ELR (cell line): ENCODE results near the gene HDAC4.

Experiments used
- DNase-seq: peaks from one replicate; pipeline ENCODE4 v3.0.0-alpha.2; 2015; ENCODE audit warnings: low read depth

HDAC4 gene

DNA sequence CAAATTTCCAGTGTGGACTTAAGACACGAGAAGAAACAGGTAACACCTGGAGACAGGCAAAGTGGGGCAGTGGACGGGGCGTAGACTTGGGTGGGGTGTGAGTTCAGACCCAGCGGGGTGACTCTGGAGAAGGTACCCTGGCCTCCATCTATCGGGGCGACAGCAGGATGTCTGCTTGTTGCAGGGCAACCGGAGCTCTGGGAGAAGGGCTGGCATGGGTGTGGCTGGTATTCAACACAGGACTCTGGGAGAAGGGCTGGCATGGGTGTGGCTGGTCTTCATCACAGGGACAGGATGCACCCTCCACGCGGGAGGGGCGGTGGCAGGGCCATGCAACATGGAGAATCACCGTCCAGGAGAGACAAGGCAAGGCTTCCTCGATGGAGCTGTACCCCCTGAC lies 198.5 kb downstream of the HDAC4 start:
- no peak for DNase-seq

DNA sequence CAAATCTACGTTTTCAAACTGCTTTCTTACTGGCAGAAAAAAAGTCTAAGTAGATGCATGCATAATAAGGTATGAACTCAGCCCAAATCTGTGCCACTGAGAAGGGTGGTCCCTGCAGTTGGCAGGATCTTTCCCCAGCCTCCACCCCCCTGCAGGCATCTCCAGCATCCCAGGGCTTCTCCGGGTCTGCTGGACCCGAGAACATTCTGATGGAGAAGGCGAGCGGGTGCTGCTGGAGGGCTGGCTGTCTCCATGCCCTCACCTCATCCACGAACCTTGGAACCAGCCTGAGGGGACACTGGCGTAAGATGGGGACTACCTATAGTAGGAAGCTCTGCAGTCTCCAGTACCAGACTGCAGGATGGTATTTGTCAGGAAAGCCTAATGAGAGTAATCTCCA lies 198.9 kb downstream of the HDAC4 start:
- DNase-seq = no peak

DNA sequence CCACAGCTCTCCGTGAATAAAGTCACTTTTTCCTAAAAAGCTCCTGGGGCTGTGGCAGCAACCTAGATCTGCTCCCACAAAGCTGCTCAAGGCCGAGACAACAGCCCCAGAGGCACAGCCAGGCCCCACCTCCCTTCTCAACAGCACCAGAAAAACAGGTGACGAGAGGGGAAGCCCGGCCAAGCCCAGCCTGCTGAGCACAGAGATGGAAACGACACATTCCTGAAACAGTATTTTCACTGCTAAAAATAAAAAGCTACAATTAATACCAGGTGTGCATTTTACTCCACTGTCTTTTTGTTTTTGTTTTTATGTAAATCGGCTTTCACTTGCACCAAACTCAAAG lies 199.3 kb downstream of the HDAC4 start:
- DNase-seq = no peak

DNA sequence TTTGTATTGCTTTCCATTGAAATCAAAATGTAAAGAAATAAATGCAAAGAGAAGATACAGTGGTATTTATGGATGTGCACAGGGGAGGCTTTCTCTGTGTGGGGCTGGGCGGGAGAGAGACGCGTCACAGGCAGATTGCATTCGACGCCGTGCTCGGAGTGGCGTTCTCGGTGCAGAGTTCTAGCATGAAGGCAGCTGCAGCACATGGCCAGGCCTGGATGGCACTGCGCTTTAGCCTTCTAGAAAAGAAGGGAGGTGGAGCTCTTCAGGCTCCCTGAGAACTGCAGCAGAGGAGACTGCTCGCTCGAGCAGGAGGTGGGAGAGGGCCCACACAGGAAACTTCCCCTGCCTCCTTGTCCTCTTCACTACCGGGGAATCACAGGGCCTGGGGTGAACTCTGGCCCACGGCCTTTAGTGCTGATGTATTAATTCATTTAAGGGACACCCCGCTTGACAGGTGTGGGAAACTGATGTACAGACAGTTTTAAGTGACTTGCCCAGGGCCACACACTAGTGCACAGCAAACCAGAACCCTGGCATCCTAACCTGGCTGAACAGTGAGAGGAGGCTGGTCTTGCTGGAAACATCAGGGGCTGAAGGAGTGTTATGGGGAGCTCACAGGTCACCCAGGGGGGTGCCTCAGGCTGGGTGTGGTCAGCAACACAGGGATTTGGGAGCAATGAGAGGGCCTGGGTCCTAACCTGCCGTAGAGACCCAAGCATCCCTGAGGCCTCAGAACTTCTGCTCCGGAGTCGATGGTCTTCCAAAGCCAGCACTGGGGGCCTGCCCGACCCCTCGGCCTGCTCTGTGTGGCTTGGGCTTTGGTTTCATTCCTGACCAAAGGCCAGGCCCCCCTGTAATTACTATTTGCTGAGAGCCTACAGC lies 199.9 kb downstream of the HDAC4 start:
- no peak for DNase-seq

DNA sequence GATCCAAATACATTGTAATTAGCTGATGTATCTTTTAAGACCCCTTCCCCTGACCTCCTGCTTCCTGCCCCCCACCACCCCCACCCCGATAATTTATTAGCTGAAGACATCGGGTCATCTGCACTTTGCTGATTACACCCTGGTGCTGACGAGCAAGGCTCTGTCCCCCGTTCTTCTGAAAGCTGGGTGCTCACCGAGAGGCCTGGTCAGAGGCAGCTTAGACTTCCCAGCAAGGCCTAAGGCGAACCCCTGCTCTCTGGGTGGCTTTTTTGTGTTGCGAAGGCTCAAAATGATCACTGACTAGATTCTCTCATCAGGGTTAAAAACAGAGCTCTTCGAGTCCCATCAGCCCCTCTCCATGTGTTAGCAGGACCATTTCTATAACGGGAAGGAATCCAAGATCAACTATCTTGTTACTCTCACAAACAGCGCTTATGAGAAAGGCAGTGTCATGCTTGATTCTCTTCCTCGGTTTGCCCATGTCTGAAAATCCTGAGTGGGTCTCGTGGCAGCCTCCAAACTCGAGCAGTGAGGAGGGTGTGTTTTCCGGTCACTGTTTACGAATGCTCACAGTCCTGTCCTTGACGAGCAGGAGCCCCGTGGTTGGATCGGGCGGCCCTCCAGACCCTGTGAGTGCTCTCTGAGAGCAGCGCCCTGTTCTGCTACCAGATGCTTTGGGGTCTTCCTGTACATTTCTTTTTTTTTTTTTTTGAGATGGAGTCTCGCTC lies 201.6 kb downstream of the HDAC4 start:
- no peak for DNase-seq

DNA sequence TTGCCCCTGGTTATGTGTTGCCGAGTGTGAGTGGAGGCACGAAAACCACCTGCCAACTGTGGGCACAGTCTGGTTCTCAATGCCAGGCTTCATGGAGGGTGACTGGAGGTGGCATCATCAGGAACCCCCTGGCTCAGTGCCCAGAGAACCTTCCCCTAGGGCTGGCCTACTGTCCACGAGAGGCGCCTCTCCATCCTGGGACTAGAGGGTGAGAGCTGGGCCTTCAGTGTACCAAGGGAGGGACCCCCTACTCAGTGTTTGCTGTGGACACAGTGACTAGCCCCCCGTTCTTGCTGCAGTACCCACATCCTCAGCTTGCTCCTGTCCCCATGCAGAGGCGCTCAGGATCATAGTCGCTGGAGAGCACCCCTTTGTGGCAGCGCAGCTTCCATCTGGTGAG lies 202.6 kb downstream of the HDAC4 start:
- no peak for DNase-seq

DNA sequence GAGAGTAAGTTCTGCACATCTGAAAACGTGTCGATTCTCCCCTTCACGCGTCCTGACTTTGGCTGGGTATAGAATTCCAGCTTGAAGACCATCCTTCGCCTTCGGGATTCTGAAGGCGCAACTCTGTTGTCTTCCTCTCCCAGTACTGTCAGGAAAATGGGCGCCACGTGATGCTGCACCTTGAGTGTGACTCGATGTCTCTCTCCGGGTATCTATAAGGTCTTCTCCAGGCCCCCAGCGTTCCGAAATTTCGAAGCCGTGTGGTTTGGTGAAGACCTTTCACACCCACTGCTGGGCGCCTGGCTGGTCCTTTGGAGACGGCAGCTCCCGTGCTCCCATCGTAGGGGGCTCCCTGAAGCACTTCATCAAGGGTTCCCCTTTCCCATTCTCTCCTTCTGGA lies 203.7 kb downstream of the HDAC4 start:
- DNase-seq = no peak

DNA sequence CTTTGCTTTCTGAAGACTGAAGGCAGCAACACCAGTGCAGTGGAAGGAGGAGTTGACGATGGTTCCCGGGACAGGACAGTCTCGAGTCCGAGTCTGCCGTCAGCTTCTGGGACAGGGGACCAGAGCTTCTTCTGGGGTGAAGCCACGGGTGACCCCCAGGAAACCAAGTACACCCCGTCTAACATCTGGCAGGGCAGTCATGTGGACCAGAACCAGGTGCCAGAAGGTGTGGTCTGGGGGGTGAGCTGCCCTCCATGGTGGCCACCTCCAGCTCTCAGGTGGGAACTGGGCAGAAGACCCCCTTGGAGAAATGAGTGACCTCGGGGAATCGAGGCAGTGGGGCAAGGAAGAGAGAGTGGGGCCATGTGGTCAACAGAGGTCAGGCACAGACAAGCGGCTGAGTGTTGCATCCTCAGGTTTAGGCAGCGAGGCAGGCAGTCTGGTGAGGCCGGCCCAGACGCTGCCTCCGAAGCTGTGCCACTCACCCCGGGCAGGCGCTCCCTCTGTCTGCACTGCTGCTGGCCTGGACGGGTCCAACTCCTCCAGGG lies 204.3 kb downstream of the HDAC4 start:
- no peak for DNase-seq

DNA sequence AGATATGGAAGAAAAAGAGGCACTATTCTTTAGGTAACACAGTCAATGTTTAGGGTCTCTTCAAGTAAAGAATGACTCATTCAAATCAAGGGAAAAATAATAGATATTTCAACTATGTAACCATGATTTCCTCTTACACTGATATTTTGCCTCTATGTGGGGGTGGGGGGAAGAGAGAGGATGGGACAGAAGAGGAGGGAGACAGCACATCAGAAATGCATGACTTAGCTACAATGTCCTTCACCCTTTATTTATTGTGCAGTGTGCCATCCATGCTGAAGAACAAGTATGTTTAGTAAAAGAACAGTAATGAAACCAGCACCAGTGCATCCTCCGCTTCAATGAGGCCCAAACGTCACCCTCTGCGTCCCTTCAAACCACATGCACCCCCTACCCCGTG lies 204.8 kb downstream of the HDAC4 start:
- DNase-seq = no peak

DNA sequence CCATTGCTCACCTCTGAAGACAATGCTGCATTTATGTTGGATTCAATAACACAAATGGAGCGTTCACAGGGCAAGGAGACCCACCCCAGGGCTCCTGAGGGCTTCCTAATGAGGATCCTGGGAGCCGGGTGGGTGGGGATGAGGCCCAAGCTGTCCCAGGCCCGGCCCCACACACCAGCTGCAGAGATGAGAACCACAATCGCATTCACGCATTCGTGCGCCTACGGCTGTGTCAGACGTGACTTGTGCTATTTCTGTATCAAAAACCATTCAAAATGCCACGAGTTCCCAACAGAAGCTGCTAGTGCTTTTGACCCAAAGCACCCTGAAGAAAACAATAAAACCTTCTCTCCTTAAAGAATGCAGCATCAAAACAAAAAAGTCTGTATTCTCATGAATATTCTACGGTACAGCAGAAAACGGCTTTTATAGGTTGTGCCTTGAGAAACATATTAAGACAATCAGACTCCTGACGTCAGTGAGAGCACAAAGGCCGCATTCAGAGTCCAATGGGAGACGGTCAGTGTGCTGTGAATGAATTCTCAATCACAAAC lies 205.4 kb downstream of the HDAC4 start:
- DNase-seq = no peak

DNA sequence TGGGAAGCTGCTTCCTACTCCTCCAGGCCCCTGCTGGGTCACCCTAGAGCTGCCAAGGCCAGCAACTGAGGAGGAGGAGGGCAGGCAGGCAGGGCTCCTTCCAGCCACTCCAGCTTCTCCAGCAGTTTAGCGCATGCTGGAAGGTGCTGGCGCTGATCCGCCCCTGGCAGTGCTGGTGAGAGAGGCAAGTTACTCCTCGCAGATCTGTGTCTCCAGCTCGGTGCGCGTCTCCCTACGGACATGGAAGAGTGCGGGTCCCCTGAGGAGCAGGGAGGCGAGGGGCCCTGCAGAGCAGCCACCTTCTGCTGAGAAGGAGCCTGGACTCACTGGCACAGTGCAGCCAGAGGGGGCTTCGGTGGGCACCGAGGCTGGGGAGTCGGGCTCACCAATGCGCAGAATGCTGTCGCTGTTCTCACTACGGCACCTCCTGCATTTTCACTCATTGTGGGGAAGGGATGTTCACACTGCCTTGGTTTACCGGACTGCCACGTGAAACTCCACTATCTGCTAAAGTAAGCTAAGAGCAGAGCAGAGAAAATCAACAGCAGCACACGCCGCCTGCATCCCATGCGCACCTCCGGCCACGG lies 206.0 kb downstream of the HDAC4 start:
- no peak for DNase-seq

DNA sequence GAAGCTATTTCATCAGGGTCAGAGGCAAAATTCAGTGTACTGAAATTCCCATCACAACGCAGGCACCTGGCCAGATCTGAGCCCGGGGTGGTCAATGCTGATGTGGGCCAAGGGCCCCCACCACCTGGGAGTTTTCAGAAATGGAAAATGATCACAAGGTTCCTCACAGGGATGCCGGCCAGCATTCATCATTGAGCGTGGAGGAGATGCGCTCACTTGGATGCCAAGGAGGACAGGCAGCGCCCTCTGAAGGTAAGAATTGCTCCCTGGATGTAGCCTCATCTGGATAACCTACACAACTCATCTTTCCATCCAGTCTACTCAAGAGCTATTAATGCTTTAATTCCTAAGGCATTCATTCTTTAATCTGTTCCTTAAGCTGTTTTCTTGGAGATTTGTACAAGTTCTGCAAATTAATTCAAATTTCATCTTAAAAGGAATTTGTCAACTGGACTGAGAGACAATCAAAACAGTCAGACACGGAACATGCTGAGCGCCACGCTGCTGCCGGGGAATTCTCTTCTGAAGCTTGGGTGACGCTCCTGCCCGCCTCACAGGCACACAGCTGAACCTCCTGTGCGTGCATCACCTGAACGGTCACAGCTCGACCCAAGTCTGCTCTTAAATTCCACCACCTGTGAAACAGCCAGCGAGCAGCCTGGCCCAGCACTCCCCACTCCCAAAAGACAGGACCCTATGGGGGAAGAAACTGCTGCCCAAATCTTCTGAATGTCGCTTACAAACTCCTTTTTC lies 206.7 kb downstream of the HDAC4 start:
- peak; percentile 4 for DNase-seq

DNA sequence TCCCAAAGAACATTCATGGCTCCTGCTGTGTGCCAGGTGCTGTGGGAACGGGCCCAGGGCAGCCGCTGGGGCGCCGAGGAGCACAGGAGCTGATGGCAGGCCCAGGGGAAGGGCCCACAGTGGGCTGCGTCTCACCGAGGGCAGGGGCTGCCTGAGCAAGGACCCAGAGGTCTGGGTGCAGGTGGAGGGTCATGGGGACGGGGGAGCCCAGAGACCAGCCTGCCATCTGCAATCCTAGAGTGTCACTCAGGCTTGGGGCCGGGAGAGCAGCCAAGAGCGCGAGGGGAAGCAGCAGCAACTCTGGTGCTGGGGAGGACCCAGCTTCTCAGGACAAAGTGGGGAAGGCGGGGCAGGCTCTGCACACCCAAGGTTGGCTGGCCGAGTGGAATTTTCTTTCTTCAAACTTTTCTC lies 207.4 kb downstream of the HDAC4 start:
- DNase-seq = no peak

DNA sequence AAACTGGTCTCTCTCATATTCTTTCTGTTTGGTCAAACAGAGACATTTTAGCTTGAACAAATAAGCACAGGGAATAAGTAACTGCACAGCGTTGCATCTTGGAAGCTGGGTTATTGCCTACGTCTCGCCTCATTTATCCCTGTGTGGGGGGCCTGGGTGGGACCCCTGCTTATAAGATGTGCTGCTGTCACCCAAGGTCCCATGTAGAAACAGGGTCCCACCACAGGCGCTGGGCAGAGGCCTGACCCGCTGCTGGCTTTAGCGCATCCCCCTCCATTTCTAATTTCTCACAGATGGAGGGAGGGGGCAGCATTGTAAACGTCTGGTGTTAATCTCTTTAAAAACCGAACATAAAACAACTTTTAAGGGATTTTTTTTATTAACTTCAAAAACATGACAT lies 207.8 kb downstream of the HDAC4 start:
- no peak for DNase-seq

DNA sequence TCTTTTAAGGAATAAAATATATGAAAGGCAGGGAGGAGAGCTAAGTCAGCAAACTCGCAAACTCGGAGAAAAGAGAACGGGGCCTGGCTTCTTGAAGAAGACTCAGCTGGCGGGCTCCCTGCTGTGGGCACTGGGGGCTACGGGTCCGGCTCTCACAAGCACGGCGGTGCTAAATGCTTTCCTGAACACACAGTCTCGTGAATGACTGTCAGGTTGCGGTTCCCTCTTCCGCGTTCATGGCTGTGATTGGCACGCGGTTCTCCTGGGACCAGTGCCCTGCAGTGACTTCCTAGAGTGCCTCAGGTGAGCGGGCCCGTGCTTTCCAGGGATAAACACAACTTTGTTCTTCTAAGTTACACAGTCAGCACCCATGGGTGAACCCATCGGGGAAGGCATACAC lies 208.4 kb downstream of the HDAC4 start:
- DNase-seq = no peak

DNA sequence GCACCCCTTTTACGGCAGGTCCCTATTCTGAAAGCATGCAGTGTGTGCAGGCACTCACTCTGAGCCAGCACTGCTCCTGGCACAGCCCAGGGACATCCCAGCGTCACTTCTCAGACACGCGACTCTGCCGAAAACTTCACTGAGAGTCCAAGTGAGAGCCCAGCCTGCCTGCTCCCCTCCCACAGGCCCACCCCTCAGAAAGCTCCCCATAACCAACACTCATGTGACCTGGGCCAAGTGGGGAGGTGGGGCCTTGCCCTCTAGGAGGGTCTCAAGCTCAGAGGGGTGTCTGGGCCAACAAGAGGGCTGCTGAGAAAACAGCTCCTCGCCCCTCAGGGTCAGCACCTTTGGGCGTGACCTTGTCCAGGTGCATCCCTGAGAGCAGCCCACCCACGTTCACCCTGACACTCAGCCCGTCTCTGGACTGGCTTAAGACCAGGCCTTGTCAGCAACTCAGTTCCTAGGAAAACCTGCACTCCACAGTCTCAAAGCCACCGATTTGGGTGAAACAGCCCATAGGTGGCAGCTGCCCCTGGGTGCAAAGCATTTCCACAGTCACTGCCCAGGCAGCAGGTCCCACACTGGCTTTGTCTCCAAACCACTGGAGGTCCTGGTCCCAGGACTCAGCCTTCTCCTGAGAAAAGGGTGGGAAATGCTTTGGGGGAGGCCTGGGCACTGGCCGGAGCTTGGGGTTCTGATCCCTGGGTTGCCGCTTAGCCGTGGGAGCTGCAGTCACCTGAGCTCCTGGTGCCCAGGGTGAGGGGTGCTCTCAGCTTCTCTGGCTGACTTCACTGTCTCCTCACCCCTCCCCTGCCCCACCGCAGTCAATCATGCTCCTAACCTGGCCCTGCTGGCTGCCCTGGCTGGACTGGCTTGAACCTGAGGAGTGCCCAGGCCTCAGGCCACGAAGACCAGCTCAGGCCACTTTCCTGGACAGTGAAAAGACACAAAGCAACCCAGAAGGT lies 209.6 kb downstream of the HDAC4 start:
- DNase-seq = no peak

DNA sequence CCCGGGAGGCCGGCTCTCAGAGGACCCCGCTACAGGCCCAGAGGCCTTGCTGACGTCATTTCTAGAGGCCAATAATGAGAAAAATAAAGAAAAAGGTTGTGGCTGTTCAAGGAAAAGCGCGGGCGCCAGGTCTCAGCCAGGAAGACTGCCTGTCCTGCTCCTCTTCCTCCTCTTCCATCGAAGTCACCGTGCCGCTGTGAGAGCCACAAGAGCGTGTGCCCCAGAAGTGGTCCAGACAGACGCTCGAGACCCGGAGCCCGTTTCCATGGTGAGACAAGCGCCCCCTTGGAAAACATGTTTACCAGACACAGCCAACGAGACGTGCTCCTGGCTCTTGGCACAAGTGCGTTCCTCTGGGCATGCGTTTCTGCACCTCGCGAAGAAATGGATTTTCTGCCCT lies 210.5 kb downstream of the HDAC4 start:
- DNase-seq = no peak

DNA sequence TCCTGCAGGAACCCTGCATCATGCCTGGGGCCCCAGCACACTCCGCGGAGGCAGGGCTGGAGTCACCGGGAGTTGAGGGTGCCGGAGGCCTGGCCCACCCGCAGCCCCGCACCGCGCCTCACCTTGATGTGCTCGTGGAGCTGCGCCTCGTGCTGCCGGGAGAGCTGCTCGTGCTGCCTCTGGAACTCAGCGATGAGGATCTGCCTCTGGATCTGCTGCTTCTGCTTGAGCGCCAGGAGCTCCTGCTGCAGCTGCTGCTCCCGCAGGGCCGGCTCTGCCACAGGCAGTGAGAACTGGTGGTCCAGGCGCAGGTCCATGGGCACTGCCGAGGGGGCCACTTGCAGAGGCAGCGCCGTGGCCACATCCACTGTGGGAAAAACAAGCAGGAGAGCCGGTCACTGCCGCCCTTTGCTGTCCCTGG lies 211.1 kb downstream of the HDAC4 start:
- no peak for DNase-seq

DNA sequence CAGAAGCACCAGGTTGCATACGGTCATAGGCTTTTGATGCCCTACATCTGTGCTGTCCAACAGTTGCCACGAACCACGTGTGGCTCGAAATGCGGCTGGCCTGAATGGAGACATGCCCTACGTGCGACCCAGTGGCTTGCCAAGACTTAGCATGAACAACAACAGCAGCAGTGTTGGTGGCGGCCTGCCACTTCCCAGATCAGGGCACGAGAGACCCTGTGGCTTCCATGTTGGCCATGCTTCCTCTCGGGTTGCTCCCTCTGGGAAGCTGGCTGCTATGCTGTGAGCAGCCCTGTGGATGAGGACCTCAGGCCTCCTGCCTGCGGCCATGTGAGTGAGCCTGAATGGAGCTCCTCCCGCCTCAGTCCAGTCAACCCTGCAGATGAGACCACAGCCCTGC lies 212.3 kb downstream of the HDAC4 start:
- no peak for DNase-seq

DNA sequence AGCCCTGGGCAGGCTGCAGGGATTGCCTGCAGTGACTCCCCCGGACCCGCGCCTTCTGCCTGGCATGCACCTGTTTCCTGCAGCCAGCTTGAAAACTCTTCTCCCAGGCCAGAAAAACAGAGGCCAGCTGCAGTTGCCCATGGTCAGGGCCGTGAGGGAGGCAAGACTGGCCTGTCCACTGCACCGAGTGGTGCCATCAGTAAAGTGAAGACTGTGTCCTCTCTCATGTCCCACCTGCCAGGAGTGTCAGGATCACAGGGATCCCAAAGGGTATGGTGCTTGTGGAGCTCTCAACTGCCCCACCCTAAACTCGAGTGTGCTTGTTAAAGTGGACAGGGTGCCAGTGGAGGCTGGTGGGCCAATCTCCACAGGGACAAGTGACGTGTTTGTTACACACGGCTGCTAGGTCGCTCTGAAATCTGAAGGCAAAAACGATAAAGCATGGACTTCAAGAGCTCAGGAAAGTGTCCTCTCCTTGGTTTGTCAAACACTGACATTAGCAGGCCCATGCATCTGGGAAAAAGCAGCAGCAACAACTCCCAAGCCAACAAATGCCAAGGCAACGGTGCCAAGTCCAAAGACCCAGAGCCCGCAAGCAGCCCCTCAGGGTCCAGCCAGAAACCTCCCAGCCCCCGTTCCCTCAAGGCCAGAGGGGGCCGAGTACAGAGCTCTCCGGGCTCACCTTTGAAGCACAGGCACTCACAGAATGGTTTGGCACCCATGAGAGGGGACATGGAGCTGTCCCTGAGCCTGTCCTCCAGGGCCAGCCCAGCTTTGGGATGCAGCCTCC lies 213.2 kb downstream of the HDAC4 start:
- DNase-seq = no peak
